GM15510 (cell line): ENCODE data around the gene C1QTNF9.
"Not testable (repeated sequence)": the region's sequence is repeated elsewhere in the genome, so short reads cannot be mapped to it uniquely, and the experiment has no call there.

Experiments
- POLR2A ChIP-seq: IDR thresholded peaks from 3 replicates; pipeline ENCODE4 v1.6.1; 2011; ENCODE audit warnings: borderline replicate concordance; ENCODE audit not compliant: insufficient read length; ENCODE audit errors: extremely low read depth

C1QTNF9 gene

GRCh38 chr13:24309300-24309699 lies at the start of gene C1QTNF9:
TSS of gene C1QTNF9 (plus strand) at chr13:24309580. CDS start at chr13:24316004, 6,424 bp downstream.
- not testable (repeated sequence) for TF ChIP-seq POLR2A

GRCh38 chr13:24261566-24261965 lies 47.8 kb upstream of the C1QTNF9 start:
- no peak for TF ChIP-seq POLR2A

GRCh38 chr13:24263632-24264031 lies 45.7 kb upstream of the C1QTNF9 start:
- TF ChIP-seq POLR2A, result no peak

GRCh38 chr13:24264976-24265375 lies 44.4 kb upstream of the C1QTNF9 start:
- TF ChIP-seq POLR2A, result no peak

GRCh38 chr13:24265453-24265852 lies 43.9 kb upstream of the C1QTNF9 start:
- TF ChIP-seq POLR2A, result no peak

- no peak for TF ChIP-seq POLR2A
Observed at GRCh38 chr13:24267274-24267673, 42.1 kb upstream of the C1QTNF9 start.

- no peak for TF ChIP-seq POLR2A
Observed at GRCh38 chr13:24267801-24268200, 41.6 kb upstream of the C1QTNF9 start.

GRCh38 chr13:24269821-24270220 lies 39.6 kb upstream of the C1QTNF9 start:
- TF ChIP-seq POLR2A, result no peak

- peak; percentile 30 for TF ChIP-seq POLR2A
Observed at GRCh38 chr13:24270639-24271141, 38.7 kb upstream of the C1QTNF9 start.

GRCh38 chr13:24271231-24271600 lies 38.2 kb upstream of the C1QTNF9 start:
- TF ChIP-seq POLR2A, result no peak

- peak; percentile 1 for TF ChIP-seq POLR2A
Observed at GRCh38 chr13:24271601-24272451, 37.6 kb upstream of the C1QTNF9 start.

GRCh38 chr13:24272452-24273161 lies 36.8 kb upstream of the C1QTNF9 start:
- TF ChIP-seq POLR2A, result no peak

- no peak for TF ChIP-seq POLR2A
Observed at GRCh38 chr13:24273926-24274325, 35.5 kb upstream of the C1QTNF9 start.

GRCh38 chr13:24274452-24275021 lies 34.8 kb upstream of the C1QTNF9 start:
- no peak for TF ChIP-seq POLR2A

GRCh38 chr13:24275041-24275440 lies 34.3 kb upstream of the C1QTNF9 start:
- no peak for TF ChIP-seq POLR2A
